ENCODE results near the gene ZNF133. TPM values are rescaled to one million over a fixed set of nuclear protein-coding genes. Genes with fewer than 3 reads are reported as not detected.

The ZNF133 gene
- total RNA-seq, 1 experiment from 2014 or later, result 16.3 TPM

DNA sequence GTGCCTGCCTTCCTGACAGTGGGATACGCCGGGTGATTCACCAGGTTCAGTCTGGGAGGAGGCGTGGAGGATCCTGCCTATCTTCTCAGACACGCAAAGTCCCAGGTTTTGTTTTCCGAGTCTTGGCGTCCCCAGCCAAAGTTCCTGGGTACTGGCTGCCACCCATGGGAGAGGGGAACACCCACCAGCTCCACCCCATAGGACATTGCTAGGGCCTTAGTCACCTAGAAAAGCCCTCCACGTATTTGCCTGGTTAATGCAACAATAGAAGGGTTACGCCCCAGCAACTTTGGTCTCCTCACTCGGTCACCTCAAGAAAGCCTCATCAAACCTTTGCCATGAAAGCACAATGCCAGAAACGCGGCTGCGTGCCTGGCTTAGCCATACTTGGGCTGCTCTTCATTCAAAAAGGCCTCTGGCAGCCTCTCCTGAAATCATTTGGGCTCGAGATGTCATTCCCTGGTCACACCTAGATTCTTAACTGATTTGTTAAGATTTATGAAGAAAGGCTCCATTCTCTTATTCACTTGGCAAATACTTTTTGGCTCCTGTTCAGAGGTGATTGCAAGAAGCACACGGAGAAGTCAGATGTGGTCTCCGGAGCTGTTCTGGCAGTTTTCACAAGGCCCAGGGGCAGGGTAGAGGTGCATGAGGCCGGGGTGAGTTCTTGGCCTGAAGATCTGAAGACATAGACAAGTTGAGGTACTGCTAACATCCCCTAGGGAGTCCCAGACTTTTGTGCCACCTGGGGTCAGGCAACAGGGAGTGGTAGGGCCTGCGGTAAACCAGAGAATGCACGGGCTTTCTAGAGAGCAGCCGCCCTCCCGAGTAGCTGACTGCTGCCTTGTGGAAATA lies 35.5 kb upstream of the ZNF133 start:
- Histone ChIP-seq H3K27ac (ENCODE audit: low read length) (peak overlapping the region; percentile 96), H3K79me2 (ENCODE audit: low read length) (no peaks in the 10 kb centered on the region), H3K36me3 (ENCODE audit: low read depth, low read length) (no peaks in the 10 kb centered on the region), H3F3A (ENCODE audit: low read length, unreplicated experiment) (peaks cover 11% of the 10 kb centered on the region), H3K4me2 (ENCODE audit: low read length) (peak overlapping the region; percentile 71), H3K9ac (ENCODE audit: low read length) (peak overlapping the region; percentile 74), H3K9me3 (ENCODE audit: low read length) (no peaks in the 10 kb centered on the region), H4K20me1 (ENCODE audit: low read length) (no peaks in the 10 kb centered on the region), H2AFZ (ENCODE audit: low read length) (peak overlapping the region; percentile 53), H3K4me1 (ENCODE audit: insufficient read depth, low read length) (peaks cover 35% of the 10 kb centered on the region), H3K9me2 (replicated peaks; ENCODE audit: low read length) (no peaks in the 10 kb centered on the region), H3K4me3 (ENCODE audit: low read length) (peak overlapping the region; percentile 28; the same call in 1 of the 2 replicates), H3K27me3 (ENCODE audit: low read length) (no peaks in the 10 kb centered on the region)
- ChIA-PET CTCF (interaction anchor here (0.9 to 1.5 kb wide), 2 partner anchors 24 to 55 kb away, joined by 3 to 12 read pairs; no protein-coding TSS in a partner anchor), POLR2A (ENCODE audit: unreplicated experiment) (interaction anchor here (0.6 to 1.0 kb wide), 5 partner anchors 30 to 137 kb away, joined by 3 to 7 read pairs (median 3); partner anchors contain the start of gene ZNF133)
- intact Hi-C loops (cut with micrococcal nuclease), result loop anchor here (1.0 to 5.0 kb wide), 8 partner anchors 23 to 696 kb away; partner anchors contain the start of genes OVOL2 and ZNF133
- no peak for TF ChIP-seq EZH2 (IDR thresholded peaks at IDR 0.05; ENCODE audit: low read length, unreplicated experiment)
- TF ChIP-seq EZH2phosphoT487 (IDR thresholded peaks at IDR 0.05; ENCODE audit: borderline replicate concordance, low read length), result no peak
- TF ChIP-seq, protein P1, sequence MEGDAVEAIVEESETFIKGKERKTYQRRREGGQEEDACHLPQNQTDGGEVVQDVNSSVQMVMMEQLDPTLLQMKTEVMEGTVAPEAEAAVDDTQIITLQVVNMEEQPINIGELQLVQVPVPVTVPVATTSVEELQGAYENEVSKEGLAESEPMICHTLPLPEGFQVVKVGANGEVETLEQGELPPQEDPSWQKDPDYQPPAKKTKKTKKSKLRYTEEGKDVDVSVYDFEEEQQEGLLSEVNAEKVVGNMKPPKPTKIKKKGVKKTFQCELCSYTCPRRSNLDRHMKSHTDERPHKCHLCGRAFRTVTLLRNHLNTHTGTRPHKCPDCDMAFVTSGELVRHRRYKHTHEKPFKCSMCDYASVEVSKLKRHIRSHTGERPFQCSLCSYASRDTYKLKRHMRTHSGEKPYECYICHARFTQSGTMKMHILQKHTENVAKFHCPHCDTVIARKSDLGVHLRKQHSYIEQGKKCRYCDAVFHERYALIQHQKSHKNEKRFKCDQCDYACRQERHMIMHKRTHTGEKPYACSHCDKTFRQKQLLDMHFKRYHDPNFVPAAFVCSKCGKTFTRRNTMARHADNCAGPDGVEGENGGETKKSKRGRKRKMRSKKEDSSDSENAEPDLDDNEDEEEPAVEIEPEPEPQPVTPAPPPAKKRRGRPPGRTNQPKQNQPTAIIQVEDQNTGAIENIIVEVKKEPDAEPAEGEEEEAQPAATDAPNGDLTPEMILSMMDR (conservative IDR thresholded peaks at IDR 0.05; ENCODE audit: low read depth, low read length), result no peak
- TSS peak; percentile 98 for BruUV-seq (replicated peaks)
- ATAC-seq, result peak; percentile 94
- peak; percentile 99 for DNase-seq

DNA sequence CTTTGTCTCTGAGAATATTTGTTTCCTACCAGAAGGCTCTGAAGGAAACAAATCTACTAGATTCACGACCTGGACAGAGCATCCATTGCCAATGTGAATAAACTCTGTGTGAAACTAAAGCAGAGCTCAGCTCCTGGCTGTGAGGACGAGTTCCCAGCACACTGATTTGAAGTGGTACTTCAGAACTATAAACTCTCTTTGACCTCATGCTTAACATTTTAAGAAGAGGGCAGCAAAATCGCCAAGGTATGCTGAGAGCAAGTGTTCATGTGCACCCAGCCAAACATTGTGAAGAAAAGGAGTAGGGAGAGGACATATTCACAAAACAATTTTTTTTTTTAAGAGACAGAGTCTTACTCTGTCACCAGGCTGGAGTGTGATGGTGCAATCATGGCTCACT lies 33.7 kb upstream of the ZNF133 start:
- no TSS peak for BruUV-seq (replicated peaks)
- ATAC-seq, result no peak
- Histone ChIP-seq H3K27ac (ENCODE audit: low read length) (peak overlapping the region; percentile 96), H3K9me3 (ENCODE audit: low read length) (no peaks in the 10 kb centered on the region), H3K27me3 (ENCODE audit: low read length) (no peaks in the 10 kb centered on the region), H3K4me3 (ENCODE audit: low read length) (no peak overlapping the region), H3K79me2 (ENCODE audit: low read length) (no peaks in the 10 kb centered on the region), H3K4me2 (ENCODE audit: low read length) (no peak overlapping the region), H2AFZ (ENCODE audit: low read length) (no peak overlapping the region), H4K20me1 (ENCODE audit: low read length) (no peaks in the 10 kb centered on the region), H3K36me3 (ENCODE audit: low read depth, low read length) (no peaks in the 10 kb centered on the region), H3K4me1 (ENCODE audit: insufficient read depth, low read length) (peaks cover 35% of the 10 kb centered on the region), H3F3A (ENCODE audit: low read length, unreplicated experiment) (peaks cover 11% of the 10 kb centered on the region), H3K9me2 (replicated peaks; ENCODE audit: low read length) (no peaks in the 10 kb centered on the region), H3K9ac (ENCODE audit: low read length) (no peak overlapping the region)
- intact Hi-C loops (cut with micrococcal nuclease), result loop anchor here (5.0 kb wide), 2 partner anchors 197 to 697 kb away; partner anchors contain the start of gene OVOL2
- ChIA-PET CTCF (no interaction called here), POLR2A (ENCODE audit: unreplicated experiment) (interaction anchor here (0.6 kb wide), 1 partner anchor 286 kb away, joined by 3 read pairs; the partner anchor contains the start of genes MGME1 and SNX5)
- no peak for DNase-seq
- TF ChIP-seq EZH2phosphoT487 (IDR thresholded peaks at IDR 0.05; ENCODE audit: borderline replicate concordance, low read length), result no peak

DNA sequence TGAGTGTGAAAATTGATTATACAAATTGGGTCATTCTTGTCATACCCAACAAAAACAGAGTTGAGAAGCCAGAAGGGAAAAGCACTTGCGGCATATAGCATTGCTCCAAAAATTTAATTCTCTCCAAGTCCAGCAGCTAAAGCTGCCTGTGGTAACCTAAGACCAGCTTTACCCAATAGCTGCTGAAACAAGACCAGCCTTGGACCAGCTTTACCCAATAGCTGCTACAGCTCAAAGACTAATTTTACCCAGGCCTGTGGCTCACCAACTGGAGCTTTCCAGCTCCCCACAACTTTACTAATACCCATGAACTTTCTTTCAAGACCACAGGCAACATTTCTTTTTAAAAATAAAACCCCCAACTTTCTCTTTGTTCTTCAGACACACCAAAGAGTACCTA lies 32.8 kb upstream of the ZNF133 start:
- H3K9me2 ChIP-seq (replicated peaks; ENCODE audit: low read length), result no peaks in the 10 kb centered on the region
- H3K27me3 ChIP-seq (ENCODE audit: low read length), result no peaks in the 10 kb centered on the region
- no TSS peak for BruUV-seq (replicated peaks)
- no peak overlapping the region for H2AFZ ChIP-seq (ENCODE audit: low read length)
- intact Hi-C loops (cut with micrococcal nuclease), result no loop called here
- H3K4me3 ChIP-seq (ENCODE audit: low read length), result no peak overlapping the region
- ATAC-seq (no peak), DNase-seq (no peak)
- no peaks in the 10 kb centered on the region for H3K9me3 ChIP-seq (ENCODE audit: low read length)
- ChIA-PET CTCF (no interaction called here), POLR2A (ENCODE audit: unreplicated experiment) (no interaction called here)
- peaks cover 39% of the 10 kb centered on the region for H3K4me1 ChIP-seq (ENCODE audit: insufficient read depth, low read length)
- no peaks in the 10 kb centered on the region for H3K36me3 ChIP-seq (ENCODE audit: low read depth, low read length)
- H3F3A ChIP-seq (ENCODE audit: low read length, unreplicated experiment), result peaks cover 11% of the 10 kb centered on the region
- no peak overlapping the region for H3K4me2 ChIP-seq (ENCODE audit: low read length)
- H3K27ac ChIP-seq (ENCODE audit: low read length), result no peak overlapping the region
- H3K9ac ChIP-seq (ENCODE audit: low read length), result no peak overlapping the region
- no peak for TF ChIP-seq EZH2 (IDR thresholded peaks at IDR 0.05; ENCODE audit: low read length, unreplicated experiment)
- no peak for TF ChIP-seq EZH2phosphoT487 (IDR thresholded peaks at IDR 0.05; ENCODE audit: borderline replicate concordance, low read length)
- TF ChIP-seq, protein P1 (conservative IDR thresholded peaks at IDR 0.05; ENCODE audit: low read depth, low read length), result no peak
- H3K79me2 ChIP-seq (ENCODE audit: low read length), result no peaks in the 10 kb centered on the region
- H4K20me1 ChIP-seq (ENCODE audit: low read length), result no peaks in the 10 kb centered on the region
